HCT116 (cell line): ENCODE measurements around the gene PLOD2. TPM values are rescaled to one million over a fixed set of nuclear protein-coding genes. Genes with fewer than 3 reads are reported as not detected.

Source experiments
- ATAC-seq: fragments of 200-7000 bp; cut with Tn5 transposase; 2 replicates; pipeline ENCODE4 v1.9.1; 2020; ENCODE audit warnings: mild to moderate bottlenecking, moderate library complexity
- BruUV-seq: library from RNA; stranded (reverse); fragments of 400-500 nt; replicated peaks from 2 replicates; lab custom pipeline; 2021; lab: Mats Ljungman, UMichigan
- CTCF ChIA-PET: fragments of 300-600 bp; sonication (Branson Sonifier 250); formaldehyde crosslinking; loops from one replicate; lab custom pipeline; 2021; ENCODE audit warnings: antibody characterized with exemption; lab: Charles Lee
- POLR2A ChIA-PET: fragments of 300-600, 350-600 bp; sonication (Branson Sonifier 250); formaldehyde crosslinking; loops from one replicate; lab custom pipeline; 2021; ENCODE audit warnings: antibody characterized with exemption; lab: Charles Lee
- RAD21 ChIA-PET, 2 experiments: fragments of 300-600 bp; sonication (Branson Sonifier 250); formaldehyde crosslinking; loops; one replicate each; lab custom pipeline; 2023; ENCODE audit warnings: low total read pairs in 2 of 2; ENCODE audit not compliant: uncharacterized antibody in 2 of 2, unreplicated experiment in 2 of 2, low non-redundant PET in 1 of 2; lab: Charles Lee
- DNase-seq: peaks from one replicate; pipeline ENCODE4 v3.0.0-alpha.2; 2010; ENCODE audit warnings: low read depth, low spot score
- H2AFZ ChIP-seq: fragments of 200-600 bp; shearing (Covaris generic), sonication (generic); 2 replicates; pipeline ENCODE4 v1.6.1; 2017; ENCODE audit warnings: low read depth, mixed run types, mixed read lengths, antibody characterized with exemption, low read length; ENCODE audit not compliant: poor library complexity, severe bottlenecking
- H3K27ac ChIP-seq: 2 replicates; pipeline ENCODE4 v1.5.1; 2012; ENCODE audit warnings: low read depth, low read length
- H3K27me3 ChIP-seq: fragments of 200-600 bp; sonication (generic); 2 replicates; pipeline ENCODE4 v1.6.1; 2016; ENCODE audit warnings: mixed run types, low read length, mixed read lengths; ENCODE audit not compliant: insufficient read depth
- H3K36me3 ChIP-seq, 2 experiments: fragments of 200-500 bp in 1 of 2; fragments of 200-600 bp in 1 of 2; sonication (Bioruptor generic) in 1 of 2; sonication (generic) in 1 of 2; 2 replicates each; pipeline versions ENCODE4 v1.5.1 to v1.6.1; 2014 to 2016; ENCODE audit warnings: low read length in 2 of 2, inconsistent platforms in 1 of 2, mixed read lengths in 1 of 2, mixed run types in 1 of 2; ENCODE audit not compliant: insufficient read depth in 2 of 2, control insufficient read depth in 1 of 2
- H3K4me1 ChIP-seq, 2 experiments: fragments of 200-600 bp in 1 of 2; sonication (generic) in 1 of 2; 2 replicates each; pipeline versions ENCODE4 v1.5.1 to v1.6.1; 2012 to 2017; ENCODE audit warnings: low read length in 2 of 2, inconsistent platforms in 1 of 2, mild to moderate bottlenecking in 1 of 2, mixed read lengths in 1 of 2, mixed run types in 1 of 2, moderate library complexity in 1 of 2; ENCODE audit not compliant: insufficient read depth in 2 of 2, control insufficient read depth in 1 of 2
- H3K4me2 ChIP-seq: fragments of 200-600 bp; sonication (generic); 2 replicates; pipeline ENCODE4 v1.6.1; 2017; ENCODE audit warnings: mixed run types, low read length, mixed read lengths
- H3K4me3 ChIP-seq, 2 experiments: fragments of 200-600 bp in 1 of 2; sonication (generic) in 1 of 2; replicated peaks in 1 of 2; 2 replicates each; pipeline ENCODE4 v1.5.1; 2011 to 2016; ENCODE audit warnings: low read length in 2 of 2, control low read depth in 1 of 2, low read depth in 1 of 2, mild to moderate bottlenecking in 1 of 2, mixed read lengths in 1 of 2, mixed run types in 1 of 2
- H3K79me2 ChIP-seq: fragments of 200-600 bp; sonication (generic); 2 replicates; pipeline ENCODE4 v1.6.1; 2017; ENCODE audit warnings: mild to moderate bottlenecking, mixed run types, low read length, moderate library complexity, mixed read lengths; ENCODE audit not compliant: insufficient read depth
- H3K9ac ChIP-seq: fragments of 200-600 bp; sonication (generic); 2 replicates; pipeline ENCODE4 v1.6.1; 2016; ENCODE audit warnings: low read length, mixed read lengths
- H3K9me2 ChIP-seq: fragments of 200-600 bp; sonication (generic), shearing (Covaris generic); 2 replicates; pipeline ENCODE4 v1.6.1; 2017; ENCODE audit warnings: mixed run types, mild to moderate bottlenecking, moderate library complexity; ENCODE audit not compliant: insufficient read depth
- H3K9me3 ChIP-seq, 2 experiments: fragments of 200-500 bp in 1 of 2; fragments of 200-600 bp in 1 of 2; sonication (Bioruptor generic) in 1 of 2; sonication (generic) in 1 of 2; 2 replicates each; pipeline ENCODE4 v1.6.1; 2014 to 2017; ENCODE audit warnings: low read length in 2 of 2, mixed read lengths in 2 of 2, inconsistent platforms in 1 of 2, low read depth in 1 of 2, mild to moderate bottlenecking in 1 of 2, mixed run types in 1 of 2, moderate library complexity in 1 of 2; ENCODE audit not compliant: control insufficient read depth in 1 of 2, insufficient read depth in 1 of 2
- H4K20me1 ChIP-seq: fragments of 200-600 bp; sonication (generic), shearing (Covaris generic); 2 replicates; pipeline ENCODE4 v1.6.1; 2017; ENCODE audit warnings: mixed run types, mild to moderate bottlenecking, moderate library complexity; ENCODE audit not compliant: insufficient read depth
- ATF3 ChIP-seq: IDR thresholded peaks from 2 replicates; pipeline ENCODE4 v1.6.1; 2012
- CBX3 ChIP-seq: IDR thresholded peaks from 2 replicates; pipeline ENCODE4 v1.6.1; 2012; ENCODE audit warnings: low read depth
- EZH2 ChIP-seq: fragments of 200-600 bp; sonication (generic); IDR thresholded peaks from 2 replicates; pipeline ENCODE4 v1.6.1; 2017; ENCODE audit warnings: antibody characterized with exemption, mixed run types
- EZH2phosphoT487 ChIP-seq: fragments of 200-600 bp; IDR thresholded peaks from 2 replicates; pipeline ENCODE4 v1.6.1; 2018; ENCODE audit warnings: antibody characterized with exemption, borderline replicate concordance
- JUND ChIP-seq: IDR thresholded peaks from 2 replicates; pipeline ENCODE4 v1.6.1; 2012
- RAD21 ChIP-seq: IDR thresholded peaks from 2 replicates; pipeline ENCODE4 v1.6.1; 2012; ENCODE audit warnings: low read depth, mild to moderate bottlenecking
- REST ChIP-seq: IDR thresholded peaks from 2 replicates; pipeline ENCODE4 v1.6.1; 2012; ENCODE audit warnings: low read depth
- SRF ChIP-seq: IDR thresholded peaks from 2 replicates; pipeline ENCODE4 v1.6.1; 2012; ENCODE audit warnings: low read depth
- ZBTB33 ChIP-seq: IDR thresholded peaks from 2 replicates; pipeline ENCODE4 v1.6.1; 2011; ENCODE audit warnings: mild to moderate bottlenecking, low read length, moderate library complexity; ENCODE audit not compliant: insufficient replicate concordance; ENCODE audit errors: extremely low read depth
- ZFX ChIP-seq: fragments of 450-650 bp; IDR thresholded peaks from 2 replicates; pipeline ENCODE4 v1.6.1; 2017
- ZNF274 ChIP-seq: fragments of 200-500 bp; sonication (Bioruptor generic); IDR thresholded peaks from 2 replicates; pipeline ENCODE4 v1.6.1; 2014; ENCODE audit warnings: mild to moderate bottlenecking, low read depth, low read length, inconsistent platforms
- intact Hi-C: fragments of 100-400 bp; cut with micrococcal nuclease; formaldehyde crosslinking; loops from 2 replicates; pipeline ENCODE4 v1.10.0; 2022
- total RNA-seq: library from RNA; stranded (reverse); gene quantifications from one replicate; pipeline ENCODE4 v1.2.1, GENCODE V29; 2021; ENCODE audit not compliant: unreplicated experiment
- TF ChIP-seq, protein P1 (sequence below), 3 experiments: fragments of 200-600 bp in 1 of 3; sonication (generic) in 1 of 3; IDR thresholded peaks in 2 of 3; conservative IDR thresholded peaks in 1 of 3; 2 replicates each; pipeline ENCODE4 v1.5.1; 2012 to 2017; ENCODE audit warnings: low read depth in 2 of 3, low read length in 2 of 3, antibody characterized with exemption in 1 of 3, borderline replicate concordance in 1 of 3, control low read depth in 1 of 3, mild to moderate bottlenecking in 1 of 3, mixed read lengths in 1 of 3, mixed run types in 1 of 3, moderate library complexity in 1 of 3; ENCODE audit not compliant: insufficient read depth in 1 of 3

PLOD2 gene
- total RNA-seq, 1 experiment from 2014 or later, result 25.8 TPM

DNA sequence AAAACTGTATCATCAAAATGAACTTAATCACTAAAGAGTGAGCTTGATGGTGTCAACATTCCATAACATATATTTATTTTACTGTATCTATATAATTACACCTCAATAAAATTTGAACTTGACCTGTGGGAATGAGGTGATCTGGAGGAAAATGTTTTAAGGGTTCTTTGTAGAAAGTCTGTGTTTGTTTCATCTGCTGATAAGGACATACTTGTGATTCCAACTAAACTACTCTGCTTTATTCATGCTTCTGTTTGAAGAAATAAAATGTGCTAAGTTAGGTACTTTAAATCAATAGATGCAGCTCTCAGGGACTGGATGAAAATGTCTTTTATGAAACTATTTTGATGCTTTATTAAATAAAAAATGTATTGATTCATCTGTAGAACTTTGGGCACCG lies 11.6 kb upstream of the PLOD2 start:
- no peaks in the 10 kb centered on the region for H3K36me3 ChIP-seq
- H4K20me1 ChIP-seq, result no peaks in the 10 kb centered on the region
- DNase-seq, result no peak
- H3K9ac ChIP-seq, result no peak overlapping the region
- no TSS peak for BruUV-seq
- RAD21 ChIA-PET, result no interaction called here
- ATAC-seq, result no peak
- no peak overlapping the region for H3K4me3 ChIP-seq
- H3K4me1 ChIP-seq, result no peaks in the 10 kb centered on the region
- H2AFZ ChIP-seq, result no peak overlapping the region
- intact Hi-C loops, result no loop called here
- H3K9me3 ChIP-seq, result no peaks in the 10 kb centered on the region
- POLR2A ChIA-PET, result no interaction called here
- no peaks in the 10 kb centered on the region for H3K27me3 ChIP-seq
- TF ChIP-seq JUND, result no peak
- no peak for TF ChIP-seq CBX3
- no peak for TF ChIP-seq ATF3
- TF ChIP-seq SRF, result no peak
- no peaks in the 10 kb centered on the region for H3K79me2 ChIP-seq
- no peak overlapping the region for H3K4me2 ChIP-seq
- H3K9me2 ChIP-seq, result no peaks in the 10 kb centered on the region
- H3K27ac ChIP-seq, result no peak overlapping the region
- CTCF ChIA-PET, result interaction anchor here (2.0 kb wide), 1 partner anchor 17 kb away, joined by 5 read pairs; no protein-coding TSS in a partner anchor

DNA sequence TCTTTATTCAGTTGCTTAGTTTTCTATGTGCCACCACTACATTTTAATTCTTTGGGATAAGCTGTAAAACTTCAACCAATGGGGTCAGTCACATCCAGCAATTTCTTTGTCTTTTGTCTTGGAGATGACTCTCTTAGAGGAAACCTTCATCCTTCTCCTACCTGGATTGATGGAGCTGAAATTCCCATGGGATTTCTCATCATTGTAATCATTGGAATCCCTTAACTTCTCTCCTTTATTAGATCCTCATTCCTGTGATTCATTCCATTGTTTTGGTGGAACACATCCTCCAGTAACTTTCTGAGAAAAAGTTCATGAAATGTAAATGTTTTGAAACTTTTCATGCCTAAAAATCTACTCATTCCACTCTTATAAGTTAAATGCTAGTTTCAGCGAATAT lies 9.6 kb upstream of the PLOD2 start:
- intact Hi-C loops, result no loop called here
- Histone ChIP-seq H3K9me3 (no peaks in the 10 kb centered on the region), H3K79me2 (no peaks in the 10 kb centered on the region), H3K4me1 (no peaks in the 10 kb centered on the region), H3K4me2 (no peak overlapping the region), H3K36me3 (no peaks in the 10 kb centered on the region), H3K27ac (no peak overlapping the region), H4K20me1 (no peaks in the 10 kb centered on the region), H3K27me3 (no peaks in the 10 kb centered on the region), H3K4me3 (no peak overlapping the region), H2AFZ (no peak overlapping the region), H3K9me2 (no peaks in the 10 kb centered on the region), H3K9ac (no peak overlapping the region)
- ATAC-seq, result no peak
- POLR2A ChIA-PET, result no interaction called here
- CTCF ChIA-PET, result no interaction called here
- RAD21 ChIA-PET, result no interaction called here
- no peak for DNase-seq
- no TSS peak for BruUV-seq
- TF ChIP-seq ZFX (no peak), EZH2phosphoT487 (no peak), EZH2 (no peak), RAD21 (no peak), REST (no peak), ZBTB33 (no peak), ZNF274 (no peak), ATF3 (no peak)
- TF ChIP-seq, protein P1, sequence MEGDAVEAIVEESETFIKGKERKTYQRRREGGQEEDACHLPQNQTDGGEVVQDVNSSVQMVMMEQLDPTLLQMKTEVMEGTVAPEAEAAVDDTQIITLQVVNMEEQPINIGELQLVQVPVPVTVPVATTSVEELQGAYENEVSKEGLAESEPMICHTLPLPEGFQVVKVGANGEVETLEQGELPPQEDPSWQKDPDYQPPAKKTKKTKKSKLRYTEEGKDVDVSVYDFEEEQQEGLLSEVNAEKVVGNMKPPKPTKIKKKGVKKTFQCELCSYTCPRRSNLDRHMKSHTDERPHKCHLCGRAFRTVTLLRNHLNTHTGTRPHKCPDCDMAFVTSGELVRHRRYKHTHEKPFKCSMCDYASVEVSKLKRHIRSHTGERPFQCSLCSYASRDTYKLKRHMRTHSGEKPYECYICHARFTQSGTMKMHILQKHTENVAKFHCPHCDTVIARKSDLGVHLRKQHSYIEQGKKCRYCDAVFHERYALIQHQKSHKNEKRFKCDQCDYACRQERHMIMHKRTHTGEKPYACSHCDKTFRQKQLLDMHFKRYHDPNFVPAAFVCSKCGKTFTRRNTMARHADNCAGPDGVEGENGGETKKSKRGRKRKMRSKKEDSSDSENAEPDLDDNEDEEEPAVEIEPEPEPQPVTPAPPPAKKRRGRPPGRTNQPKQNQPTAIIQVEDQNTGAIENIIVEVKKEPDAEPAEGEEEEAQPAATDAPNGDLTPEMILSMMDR (IDR thresholded peaks at IDR 0.05 in 2 of 3, conservative IDR thresholded peaks at IDR 0.05 in 1 of 3; ENCODE audit: borderline replicate concordance in 1 of 3, insufficient read depth in 1 of 3, low read depth in 2 of 3, low read length in 2 of 3), result no peak
